ENCODE data around the gene TENM4.

DNA sequence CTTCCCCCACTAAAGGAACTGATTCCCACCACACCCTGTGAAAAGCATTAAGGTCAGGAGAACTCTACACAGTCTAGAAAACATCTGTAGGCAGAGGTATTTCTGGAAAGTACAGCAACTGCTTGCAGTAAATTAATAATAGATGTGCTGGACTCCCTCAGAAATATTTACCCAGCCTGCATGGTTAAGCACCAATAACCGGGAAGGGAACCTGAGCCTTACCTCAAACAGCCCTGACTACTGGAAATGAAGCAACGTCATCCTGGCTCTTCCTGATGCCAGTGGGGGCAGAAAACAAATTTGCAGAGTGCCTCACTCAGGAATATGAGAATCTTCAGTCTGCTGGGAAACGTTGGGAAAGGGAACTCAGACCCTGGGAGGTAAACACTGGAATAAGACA lies 318.1 kb downstream of the TENM4 start:
- TF ChIP-seq, protein P1, sequence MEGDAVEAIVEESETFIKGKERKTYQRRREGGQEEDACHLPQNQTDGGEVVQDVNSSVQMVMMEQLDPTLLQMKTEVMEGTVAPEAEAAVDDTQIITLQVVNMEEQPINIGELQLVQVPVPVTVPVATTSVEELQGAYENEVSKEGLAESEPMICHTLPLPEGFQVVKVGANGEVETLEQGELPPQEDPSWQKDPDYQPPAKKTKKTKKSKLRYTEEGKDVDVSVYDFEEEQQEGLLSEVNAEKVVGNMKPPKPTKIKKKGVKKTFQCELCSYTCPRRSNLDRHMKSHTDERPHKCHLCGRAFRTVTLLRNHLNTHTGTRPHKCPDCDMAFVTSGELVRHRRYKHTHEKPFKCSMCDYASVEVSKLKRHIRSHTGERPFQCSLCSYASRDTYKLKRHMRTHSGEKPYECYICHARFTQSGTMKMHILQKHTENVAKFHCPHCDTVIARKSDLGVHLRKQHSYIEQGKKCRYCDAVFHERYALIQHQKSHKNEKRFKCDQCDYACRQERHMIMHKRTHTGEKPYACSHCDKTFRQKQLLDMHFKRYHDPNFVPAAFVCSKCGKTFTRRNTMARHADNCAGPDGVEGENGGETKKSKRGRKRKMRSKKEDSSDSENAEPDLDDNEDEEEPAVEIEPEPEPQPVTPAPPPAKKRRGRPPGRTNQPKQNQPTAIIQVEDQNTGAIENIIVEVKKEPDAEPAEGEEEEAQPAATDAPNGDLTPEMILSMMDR (IDR thresholded peaks at IDR 0.05; ENCODE audit: low read depth, low read length, poor library complexity, severe bottlenecking) = no peak
- no peak for TF ChIP-seq EZH2phosphoT487 (IDR thresholded peaks at IDR 0.05; ENCODE audit: borderline replicate concordance, low read length)

All from DOHH2 (cell line).